HG03439 (cell line): ENCODE data around the gene FBXW10.
"Not testable (repeated sequence)": the region's sequence is repeated elsewhere in the genome, so short reads cannot be mapped to it uniquely, and the experiment has no call there.

Experiments used
- ATAC-seq: cut with Tn5 transposase; IDR thresholded peaks from one replicate; pipeline ENCODE4 v1.9.1; 2021; ENCODE audit warnings: mild to moderate bottlenecking, moderate library complexity; ENCODE audit not compliant: unreplicated experiment

The FBXW10 gene

DNA sequence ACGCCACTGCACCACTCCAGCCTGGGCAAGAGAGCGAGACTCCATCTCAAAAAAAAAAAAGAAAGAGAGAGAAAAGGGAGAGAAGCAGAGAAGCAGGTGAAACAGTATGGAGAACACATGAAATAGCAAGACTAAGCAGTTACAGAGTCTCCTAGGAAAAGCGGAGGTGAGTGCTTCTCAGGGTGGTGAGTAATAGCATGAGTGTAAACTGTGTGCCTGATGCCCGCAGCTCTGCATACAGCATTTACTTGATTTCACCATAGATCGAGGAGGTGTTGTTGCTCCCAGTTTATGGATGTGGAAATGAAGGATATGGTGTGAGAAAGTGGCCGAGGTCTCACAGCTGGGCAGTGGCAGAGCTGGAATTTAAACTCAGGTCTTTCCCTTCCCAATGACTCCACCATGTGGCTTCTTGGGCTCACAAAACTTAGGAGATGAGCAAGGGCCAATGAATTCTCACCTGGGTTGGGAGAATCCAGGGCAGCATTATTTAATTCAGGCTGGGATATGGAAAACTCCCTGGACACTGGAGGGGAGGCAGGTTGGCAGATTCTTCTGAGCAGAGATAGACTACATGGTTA, 10.1 kb downstream of the FBXW10 start:
- not testable (repeated sequence) for ATAC-seq

DNA sequence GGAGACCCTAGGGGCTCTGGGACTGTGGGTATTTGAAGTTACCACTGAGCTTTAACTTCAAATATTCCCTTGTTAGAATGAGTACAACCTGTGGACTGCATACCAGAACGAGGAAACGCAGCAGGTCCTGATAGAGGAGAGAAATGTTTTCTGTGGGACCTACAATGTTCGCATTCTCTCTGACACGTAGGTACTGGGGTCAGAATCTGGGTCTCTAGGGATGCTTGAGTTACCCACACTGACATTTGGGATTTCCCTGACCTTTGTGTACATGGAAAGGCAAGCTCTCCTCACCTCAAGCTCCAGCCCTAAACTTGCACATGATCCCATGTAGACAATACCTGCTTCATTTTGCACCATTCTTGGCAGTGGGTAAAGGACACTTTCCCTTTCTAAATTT, 12.1 kb downstream of the FBXW10 start:
- not testable (repeated sequence) for ATAC-seq

DNA sequence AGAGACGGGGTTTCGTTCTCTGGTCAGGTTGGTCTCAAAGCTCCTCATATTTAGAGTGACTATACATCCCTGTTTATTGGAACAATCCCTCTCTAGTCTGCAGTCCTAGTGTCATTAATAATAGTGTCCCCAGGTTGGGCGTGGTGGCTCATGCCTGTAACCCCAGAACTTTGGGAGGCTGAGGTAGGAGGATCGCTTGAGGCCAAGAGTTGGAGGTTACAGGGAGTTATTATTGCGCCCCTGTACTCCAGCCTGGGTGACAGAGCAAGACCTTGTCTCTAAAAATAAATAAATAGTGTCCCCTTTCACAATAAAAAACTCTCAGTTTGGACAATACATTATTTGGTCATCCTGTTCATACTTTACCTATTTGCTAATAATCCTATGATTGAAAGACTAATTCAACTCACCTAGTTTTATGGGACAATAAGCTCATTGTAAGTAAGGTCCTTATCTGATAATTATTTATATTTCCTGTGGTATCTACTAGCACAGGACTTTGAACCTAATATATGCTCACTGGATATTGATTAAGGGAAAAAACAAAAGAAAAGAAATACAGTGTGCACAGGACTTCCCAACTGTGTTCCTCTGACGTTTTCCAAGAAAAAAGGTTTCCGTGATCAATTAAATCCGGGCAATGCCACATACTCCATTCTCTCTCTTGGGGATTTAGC, 13.7 kb downstream of the FBXW10 start:
- not testable (repeated sequence) for ATAC-seq

DNA sequence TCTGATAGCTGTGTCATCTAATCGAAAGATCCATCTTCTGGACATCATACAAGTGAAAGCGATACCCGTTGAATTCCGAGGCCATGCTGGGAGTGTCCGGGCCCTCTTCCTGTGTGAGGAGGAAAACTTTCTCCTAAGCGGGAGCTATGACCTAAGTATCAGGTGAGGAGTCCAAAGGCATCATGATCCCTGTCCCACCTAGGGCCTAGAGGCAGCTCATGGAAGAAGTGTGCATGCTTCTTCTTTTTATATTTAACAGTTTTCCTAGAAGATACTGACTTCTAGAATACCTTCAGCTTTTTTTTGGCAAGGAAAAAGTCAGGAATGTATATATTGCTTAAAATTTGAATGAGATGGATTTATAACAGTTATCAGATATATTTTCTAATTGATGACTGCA, 14.5 kb downstream of the FBXW10 start:
- ATAC-seq = not testable (repeated sequence)

DNA sequence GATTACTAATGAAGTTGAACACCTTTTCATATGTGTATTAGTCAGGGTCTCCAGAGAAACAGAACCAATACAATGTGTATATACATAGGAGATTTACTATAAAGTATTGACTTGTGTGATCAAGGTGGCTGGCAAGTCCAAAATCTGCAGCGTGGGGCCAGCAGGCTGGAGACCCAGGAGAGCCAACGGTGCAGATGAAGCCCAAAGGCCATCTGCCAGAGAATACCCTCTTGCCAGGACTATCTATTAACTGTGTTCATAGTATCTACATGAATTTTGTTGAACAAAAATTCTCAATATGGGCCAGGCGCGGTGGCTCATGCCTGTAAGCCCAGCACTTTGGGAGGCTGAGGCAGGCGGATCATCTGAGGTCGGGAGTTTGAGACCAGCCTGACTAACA, 16.4 kb downstream of the FBXW10 start:
- not testable (repeated sequence) for ATAC-seq

DNA sequence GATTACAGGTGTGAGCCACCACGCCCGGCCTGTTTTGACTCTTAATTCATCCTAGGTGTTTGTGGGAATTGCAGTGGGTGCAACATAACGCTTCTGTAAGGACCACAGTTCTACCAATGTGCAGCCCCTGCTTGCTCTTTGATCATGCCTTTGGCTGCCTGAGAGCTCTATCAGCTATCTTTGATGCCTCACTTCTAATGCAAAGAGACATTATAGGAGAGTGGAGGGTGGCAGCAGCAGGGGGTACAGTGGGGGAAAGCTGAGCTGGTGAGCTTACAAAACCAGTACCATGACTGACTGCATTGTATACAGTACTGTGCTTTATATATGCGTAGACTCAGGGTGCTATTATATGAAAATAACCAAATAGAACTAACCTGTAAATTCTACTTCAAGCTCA, 26.7 kb downstream of the FBXW10 start:
- ATAC-seq = not testable (repeated sequence)

DNA sequence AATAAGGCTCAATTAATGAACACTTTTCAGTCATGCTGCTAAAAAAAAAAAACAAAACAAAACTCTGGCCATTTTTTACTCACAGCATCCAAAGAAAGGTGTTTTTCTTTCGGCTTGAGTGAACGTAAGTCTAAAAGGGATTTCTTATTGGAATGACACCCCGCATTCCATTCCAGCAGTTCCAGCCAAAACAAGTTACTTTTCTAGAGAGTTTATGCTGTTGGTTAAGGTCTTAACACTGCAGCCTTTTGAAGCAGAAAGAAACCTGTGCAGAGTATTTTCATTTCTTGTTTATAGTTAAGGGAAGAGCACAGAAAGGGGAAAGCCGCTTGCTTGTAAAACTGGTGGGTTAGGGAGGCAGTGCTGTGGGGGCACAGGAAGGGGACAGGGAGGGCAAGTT, 27.2 kb downstream of the FBXW10 start:
- ATAC-seq = not testable (repeated sequence)

DNA sequence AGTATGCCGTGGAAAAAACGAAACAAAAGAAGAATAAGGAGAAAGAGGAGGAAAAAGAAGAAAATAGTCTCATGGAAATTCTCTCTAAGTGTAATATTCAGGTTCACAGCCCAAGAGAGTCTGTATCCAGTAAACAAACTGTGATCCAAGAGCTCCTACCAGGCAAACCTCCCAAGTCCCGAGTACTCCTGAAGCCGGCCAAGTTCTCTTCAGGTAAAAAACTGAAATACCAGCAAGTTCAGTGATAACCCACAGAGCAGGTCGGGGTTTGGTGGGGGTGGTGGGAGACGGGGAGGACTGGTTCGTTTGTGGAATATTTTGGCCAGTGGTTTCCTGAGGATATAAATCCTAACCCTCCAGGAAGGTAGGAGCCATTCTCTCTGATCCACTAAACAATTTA, 28.6 kb downstream of the FBXW10 start:
- no peak for ATAC-seq

DNA sequence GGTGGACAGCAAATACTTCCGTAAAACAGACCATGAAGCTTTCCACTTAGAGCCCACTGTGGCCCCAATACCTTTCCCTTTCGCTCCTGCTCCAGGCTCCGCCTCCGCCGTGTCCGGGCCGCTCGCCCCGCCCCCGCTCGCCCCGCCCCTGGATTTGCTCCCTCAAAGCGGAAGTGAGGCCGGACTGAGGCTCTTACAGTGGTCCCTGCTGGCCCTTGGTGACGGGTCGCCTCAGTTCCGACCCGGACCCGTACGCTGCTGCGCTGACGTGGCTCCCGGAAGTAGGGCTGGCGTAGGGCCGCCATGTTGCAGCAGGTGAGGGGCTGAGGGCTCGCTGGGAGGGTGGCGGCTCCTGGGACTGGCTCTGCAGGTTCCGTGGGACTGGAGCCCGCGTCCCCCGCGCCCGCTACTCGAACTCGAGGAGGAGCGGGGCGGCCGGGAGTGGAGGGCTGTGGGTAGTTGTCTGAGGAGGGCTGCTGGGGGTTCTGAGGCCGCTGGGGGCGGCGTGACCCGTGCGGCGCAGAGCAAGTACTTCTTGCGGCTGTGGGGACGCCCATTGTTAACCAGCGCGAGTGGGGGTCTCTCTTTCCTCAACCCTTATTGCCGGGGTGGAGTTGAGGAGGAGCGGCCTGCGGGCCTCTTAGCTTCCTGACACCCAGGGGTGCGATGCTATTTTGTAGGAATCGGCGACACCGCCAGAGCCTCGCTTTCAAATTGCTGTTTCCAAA, 37.3 kb downstream of the FBXW10 start, which contains the start of gene TVP23B:
TVP23B (plus strand) TSS at position 193 of the 728 bp plus-strand sequence; CDS start at position 304, 111 bp downstream.
- ATAC-seq = peak; percentile 98

DNA sequence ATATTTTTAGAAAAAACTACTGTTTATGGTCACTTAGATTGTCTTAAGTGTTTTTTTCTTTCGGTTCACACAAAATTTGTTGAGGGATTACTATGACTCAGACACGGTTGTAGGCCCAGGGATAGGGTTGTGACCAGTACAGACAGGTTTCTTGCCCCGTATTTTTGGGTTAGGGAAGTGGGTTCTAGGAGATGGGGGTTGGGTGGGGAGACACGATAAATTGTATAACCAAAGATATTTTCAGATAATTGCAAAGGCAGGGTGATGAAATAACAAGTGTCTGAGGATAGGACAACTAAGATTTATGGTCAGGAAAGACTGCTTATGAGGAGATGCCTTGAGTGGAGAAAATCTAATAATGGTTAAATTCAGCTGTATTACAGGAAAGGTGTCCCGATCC, 38.0 kb downstream of the FBXW10 start:
- not testable (repeated sequence) for ATAC-seq

DNA sequence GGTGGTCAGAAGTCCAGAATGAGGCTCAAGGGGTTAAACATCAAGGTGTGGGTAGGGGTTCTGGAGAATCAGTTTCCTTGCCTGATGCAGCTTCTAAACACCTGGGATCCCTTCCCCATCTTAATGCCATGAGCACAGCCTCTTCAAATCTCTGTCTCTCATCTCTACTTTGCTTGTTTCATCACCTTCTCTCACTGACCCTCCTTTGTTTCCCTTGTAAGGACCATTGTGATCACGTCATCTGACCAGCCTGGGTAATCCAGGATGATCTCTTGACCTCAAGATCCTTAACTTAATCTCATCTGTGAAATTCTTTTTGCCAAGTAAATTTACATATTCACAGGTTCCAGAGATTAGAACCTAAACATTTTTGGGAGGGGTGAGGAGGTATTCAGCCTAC, 42.1 kb downstream of the FBXW10 start:
- not testable (repeated sequence) for ATAC-seq

DNA sequence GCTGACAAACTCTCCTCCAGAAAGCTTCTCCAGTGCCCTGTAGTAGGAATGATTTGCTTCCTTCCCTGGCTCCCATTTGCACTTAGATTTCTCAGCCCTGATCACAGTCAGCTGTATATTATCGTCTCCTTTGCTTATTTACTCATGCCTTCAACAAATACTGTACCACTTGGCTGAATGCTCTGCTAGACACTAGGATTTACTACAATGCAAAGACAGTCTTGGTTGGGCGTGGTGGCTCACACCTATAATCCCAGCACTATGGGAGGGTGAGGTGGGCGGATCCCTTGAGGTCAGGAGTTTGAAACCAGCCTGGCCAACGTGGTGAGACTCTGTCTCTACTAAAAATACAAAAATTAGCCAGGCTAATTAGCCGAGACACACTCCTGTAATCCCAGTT, 43.0 kb downstream of the FBXW10 start:
- not testable (repeated sequence) for ATAC-seq

DNA sequence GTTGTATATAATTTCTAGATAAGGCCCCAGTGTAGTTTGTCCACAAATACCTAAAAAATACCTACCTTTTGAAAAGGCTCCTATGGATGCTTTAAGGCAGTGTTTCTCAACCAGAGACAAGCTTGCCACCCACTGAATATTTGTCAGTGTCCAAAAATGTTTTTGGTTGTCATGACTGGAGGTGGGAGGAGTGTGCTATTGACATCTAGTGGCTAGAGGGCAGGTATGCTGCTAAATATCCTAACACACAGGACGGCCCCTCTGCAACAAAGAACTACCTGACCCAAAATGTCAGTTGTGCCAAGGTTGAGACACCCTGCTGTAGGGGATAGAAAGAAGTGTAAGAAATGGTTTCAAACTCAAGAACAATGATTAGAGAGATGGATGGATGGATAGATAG, 47.5 kb downstream of the FBXW10 start:
- ATAC-seq = not testable (repeated sequence)

DNA sequence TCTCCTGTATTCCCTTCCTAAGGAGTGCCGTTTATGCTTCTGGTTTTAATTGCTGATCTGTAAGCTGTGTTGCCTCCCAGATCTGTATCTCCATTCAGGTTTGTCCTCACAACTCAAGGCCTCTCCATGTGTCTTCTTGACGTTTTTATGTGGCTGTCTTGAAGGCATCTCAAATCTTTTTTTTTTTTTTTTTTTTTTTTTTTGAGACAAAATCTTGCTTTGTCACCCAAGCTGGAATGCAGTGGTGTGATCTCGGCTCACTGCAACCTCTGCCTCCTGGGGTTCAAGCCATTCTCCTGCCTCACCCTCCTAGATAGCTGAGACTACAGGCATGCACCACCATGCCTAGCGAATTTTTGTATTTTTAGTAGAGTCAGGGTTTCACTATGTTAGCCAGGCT, 51.0 kb downstream of the FBXW10 start:
- not testable (repeated sequence) for ATAC-seq

DNA sequence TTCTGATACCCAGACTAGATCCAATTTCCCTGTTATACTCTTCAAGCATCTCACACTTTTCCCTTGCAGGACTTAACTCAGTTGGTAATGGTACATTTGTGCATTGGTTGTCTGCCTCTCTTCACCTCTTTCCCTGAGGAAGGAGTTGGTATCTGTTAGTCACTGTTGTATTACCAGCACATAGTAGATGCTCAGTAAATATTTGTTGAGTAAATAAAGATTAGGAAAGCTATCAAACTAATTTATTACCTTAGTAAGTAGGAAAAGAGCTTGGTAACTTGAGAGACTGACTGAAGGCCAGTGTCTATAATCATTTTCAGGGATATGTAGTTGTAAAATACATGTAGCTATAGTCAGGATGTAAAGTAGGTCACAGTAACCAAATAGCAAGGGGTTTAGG, 53.0 kb downstream of the FBXW10 start:
- not testable (repeated sequence) for ATAC-seq

DNA sequence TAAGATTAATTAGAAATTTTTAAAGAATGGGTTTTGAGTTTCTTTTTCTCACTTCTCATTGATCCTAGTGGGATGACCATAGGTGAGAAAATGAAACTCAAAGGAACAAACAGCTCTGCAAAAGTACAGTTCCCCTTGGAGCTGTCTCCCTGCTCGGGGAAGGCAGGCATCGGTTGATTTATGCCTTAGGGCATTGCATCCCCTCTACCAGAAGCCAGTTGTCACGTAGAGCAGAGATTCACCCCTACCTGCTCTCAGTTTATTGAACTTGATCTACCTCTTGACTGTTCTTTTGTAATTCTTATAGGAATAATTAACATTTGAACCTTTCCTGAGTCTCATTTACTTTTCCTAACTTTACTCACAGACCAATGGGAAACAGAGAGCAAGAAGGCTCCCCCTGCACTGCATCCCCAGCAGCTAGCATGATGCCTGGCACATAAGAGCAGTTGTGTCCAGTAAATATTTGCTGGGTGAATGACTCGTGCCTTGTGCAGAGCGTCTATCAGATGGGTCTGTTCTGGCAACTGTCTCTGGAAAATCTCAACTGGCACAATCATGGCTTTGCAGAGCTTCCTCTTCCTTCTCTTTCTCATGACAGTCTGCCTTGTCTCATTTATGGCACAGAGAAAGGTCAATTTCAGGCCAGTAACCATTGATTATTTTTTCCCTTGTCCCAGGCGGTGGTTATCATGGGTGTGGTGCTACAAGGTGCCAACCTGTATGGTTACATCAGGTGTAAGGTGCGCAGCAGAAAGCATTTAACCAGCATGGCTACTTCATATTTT, 59.8 kb downstream of the FBXW10 start:
- ATAC-seq = not testable (repeated sequence)

DNA sequence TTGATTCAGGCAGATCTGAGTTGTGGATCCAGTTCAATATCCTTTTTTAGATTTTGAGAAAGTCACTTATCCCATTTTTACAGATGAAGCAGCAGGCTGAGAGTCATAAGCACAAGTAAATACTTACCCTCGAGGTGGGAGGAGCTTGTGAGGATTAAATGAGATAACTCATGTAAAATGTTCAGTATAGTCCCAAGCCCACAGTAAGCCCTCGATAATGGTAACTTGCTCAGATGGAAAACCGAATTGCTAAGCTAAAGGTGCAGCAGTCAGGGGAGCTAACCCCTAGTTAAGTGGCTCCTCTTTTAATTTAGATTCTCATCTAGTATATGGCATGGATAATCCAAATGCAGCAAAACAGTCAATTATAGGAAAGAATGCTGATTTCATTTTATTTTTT, 72.1 kb downstream of the FBXW10 start:
- ATAC-seq = not testable (repeated sequence)

DNA sequence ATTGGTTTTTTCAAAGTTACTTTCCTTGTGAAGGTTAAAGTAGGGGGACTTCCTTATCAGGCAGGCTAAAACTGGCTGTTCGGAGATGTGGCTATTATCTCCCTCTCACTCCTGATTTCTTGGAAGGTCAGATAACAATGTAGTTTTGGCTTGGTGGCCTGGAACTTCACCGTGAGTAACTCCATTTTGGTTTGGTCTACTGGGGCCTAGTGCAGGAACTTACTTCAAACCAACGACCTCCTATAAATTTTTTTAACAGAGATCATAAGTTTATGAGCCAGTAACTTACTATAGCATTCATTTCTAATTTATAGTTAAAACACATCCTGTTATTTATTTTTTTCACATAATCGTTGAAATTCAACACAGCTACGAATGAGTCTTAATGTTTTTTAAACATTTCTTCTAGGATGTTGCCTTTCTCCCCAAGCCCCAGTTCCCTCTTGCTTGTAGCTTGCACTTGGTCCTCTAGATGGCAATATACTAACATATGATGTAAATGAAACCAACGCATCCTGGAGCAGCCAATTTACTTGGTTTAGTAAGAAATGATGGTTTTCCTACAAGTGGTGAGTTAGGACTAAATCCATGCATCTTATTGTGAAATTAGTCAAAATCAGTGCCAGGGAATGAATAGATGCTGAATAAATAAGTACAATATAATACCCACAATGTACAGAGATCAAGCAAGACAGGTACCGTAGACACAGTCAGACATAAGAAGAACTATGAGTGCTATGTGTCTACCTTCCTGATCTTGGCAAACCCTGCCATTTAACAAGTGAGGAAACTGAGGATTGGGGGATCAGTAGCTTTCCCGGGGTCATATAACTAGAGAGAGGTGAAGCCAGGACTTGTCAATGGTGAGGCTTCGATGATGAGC, 72.9 kb downstream of the FBXW10 start:
- ATAC-seq = not testable (repeated sequence)

DNA sequence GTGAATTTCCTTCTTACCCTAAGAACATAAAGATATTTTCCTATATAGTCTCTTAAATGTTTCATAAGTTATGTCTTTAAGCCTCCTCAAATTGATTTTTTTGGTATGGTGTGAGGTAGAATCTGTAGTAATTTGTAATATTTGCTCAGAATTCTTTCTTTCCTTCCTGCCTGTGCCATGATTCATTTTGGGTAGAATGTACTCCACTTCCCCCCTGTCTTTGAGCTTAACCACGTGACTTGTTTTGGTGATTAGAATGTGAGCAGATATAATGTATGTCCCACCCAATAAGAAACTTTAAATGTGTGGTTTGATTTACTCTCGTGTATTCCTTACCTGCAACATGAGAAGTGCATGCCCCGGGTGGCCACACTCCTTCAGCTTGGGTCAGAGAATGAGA, 77.6 kb downstream of the FBXW10 start:
- not testable (repeated sequence) for ATAC-seq

DNA sequence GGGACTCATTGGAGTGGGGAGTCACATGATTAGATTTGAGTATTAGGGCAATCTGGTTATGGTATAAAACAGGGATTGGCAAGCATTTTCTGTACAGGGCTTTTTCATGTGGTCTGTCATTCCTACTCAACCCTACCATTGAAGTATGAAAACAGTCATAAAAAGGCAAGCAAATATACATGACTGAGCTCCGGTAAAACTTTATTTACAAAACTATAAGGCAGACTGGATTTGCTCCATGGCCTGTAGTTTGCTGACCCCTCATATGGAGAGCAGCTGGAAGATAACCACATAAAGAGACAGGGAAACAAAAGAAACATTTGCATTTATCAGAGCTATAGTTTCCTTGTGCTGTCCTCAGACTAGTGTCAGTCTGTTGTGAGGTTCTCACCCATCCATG, 83.8 kb downstream of the FBXW10 start:
- not testable (repeated sequence) for ATAC-seq
